Measurements from ENCODE around the gene LTBP3.
"Not testable (repeated sequence)": the region's sequence is repeated elsewhere in the genome, so short reads cannot be mapped to it uniquely, and the experiment has no call there.

Gene LTBP3

DNA sequence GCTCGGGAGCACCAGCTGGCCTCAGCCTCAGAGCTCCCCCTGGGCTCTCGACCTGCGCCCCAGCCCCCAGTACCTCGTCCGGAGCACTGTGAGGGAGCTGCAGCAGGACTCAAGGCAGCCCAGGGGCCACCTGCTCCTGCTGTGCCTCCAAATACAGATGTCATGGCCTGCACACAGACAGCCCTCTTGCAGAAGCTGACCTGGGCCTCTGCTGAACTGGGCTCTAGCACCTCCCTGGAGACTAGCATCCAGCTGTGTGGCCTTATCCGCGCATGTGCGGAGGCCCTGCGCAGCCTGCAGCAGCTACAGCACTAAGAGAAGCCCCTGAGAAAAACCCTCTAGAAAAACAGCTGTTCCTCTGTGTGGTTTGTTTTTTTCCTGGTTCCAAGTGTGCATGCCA is 13.3 kb upstream of the LTBP3 start:
- no peak for DNase-seq

GRCh38 chr11:65569973-65570918 is 12.1 kb upstream of the LTBP3 start, which contains the start of gene ZNRD2:
ZNRD2 (plus strand) TSS chr11:65570477; CDS start chr11:65570492, 15 bp downstream.
- DNase-seq: peak; percentile 97

DNA sequence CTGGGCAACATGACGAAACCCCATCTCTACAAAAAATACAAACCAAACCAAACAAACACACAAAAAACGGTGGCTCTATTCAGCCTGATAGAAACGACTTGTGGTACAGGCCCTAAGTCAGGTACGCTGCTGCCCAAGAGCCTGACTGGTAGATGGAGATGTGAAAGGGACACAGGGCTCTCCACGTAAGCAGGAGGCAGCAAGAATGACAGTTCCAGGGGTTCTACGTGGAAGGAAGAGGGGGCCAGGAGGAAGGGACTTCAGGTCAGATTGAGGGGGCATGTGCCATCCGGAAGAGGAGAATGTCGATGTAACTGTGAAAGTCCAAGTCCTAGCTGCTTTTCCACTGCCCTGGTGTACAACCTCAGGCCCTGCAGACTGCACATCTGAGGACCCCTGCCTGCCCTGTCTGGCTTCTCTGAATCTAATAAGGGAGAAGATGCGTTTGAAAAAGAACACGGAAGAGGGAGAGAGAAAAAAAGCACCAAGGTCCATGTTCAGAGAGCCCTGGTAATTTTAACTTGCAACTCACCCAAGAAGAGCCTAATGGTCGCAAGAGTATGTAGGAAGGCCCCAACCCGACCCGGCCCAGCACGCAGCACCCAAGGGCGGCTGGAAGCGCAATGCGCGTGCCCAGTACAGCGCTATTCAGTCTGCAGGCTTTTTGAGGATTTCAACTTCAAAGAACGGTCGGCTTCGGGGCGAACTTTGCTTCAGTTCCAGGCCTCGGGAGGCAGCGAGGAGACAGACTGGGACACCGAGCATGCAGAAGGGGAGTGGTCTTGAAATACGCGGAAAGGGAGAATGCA is 11.2 kb upstream of the LTBP3 start:
- DNase-seq: no peak

GRCh38 chr11:65565624-65566453 is 7.7 kb upstream of the LTBP3 start:
- no peak for DNase-seq

DNA sequence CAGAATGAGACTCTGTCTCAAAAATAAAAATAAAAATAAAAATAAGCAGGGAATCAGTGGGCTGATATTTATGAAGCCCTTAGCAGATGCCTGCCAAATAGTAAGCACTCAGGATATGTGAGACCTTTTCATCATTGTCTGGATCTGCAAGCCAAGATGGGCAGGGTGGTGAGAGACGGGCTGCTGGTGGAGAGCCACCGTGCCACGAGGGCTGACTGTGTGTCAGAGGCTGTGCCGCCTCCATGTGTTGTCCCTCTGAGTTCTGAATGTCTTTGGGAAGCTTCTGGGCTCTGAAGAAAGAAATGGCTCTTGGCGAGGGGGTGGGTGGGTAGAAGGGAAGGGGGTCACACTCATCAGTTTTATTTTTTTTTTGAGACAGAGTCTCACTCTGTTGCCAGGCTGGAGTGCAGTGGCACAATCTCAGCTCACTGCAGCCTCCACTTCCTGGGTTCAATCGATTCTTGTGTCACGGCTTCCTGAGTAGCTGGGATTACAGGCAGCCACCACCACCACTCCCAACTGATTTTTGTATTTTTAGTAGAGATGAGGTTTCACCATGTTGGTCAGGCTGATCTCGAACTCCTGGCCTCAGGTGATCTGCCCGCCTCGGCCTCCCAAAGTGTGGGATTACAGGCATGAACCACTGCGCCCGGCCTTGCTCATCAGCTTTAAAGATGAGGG is 6.9 kb upstream of the LTBP3 start:
- not testable (repeated sequence) for DNase-seq

GRCh38 chr11:65563601-65564000 is 5.4 kb upstream of the LTBP3 start:
- no peak for DNase-seq

- DNase-seq: no peak
These were observed 4.6 kb upstream of the LTBP3 start for GRCh38 chr11:65562788-65563187.

DNA sequence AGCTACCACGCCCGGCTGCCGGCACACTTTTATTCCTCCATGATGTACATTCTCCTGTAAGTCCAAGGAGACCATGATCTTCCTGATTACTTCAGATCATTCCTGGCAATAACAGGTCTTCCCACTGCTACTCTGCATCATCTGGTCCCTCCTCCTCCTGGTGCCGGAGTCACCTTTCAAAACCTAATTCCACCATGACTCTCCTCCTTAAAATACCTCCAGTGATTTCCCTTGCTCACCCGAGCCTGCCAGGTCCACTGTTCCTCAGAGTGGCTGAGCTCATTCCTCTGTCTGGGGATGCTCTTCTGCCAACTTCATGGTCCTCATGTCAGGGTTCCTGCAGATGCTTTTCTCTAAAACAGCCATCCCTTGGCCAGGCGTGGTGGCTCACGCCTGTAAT is 3.9 kb upstream of the LTBP3 start:
- no peak for DNase-seq

DNA sequence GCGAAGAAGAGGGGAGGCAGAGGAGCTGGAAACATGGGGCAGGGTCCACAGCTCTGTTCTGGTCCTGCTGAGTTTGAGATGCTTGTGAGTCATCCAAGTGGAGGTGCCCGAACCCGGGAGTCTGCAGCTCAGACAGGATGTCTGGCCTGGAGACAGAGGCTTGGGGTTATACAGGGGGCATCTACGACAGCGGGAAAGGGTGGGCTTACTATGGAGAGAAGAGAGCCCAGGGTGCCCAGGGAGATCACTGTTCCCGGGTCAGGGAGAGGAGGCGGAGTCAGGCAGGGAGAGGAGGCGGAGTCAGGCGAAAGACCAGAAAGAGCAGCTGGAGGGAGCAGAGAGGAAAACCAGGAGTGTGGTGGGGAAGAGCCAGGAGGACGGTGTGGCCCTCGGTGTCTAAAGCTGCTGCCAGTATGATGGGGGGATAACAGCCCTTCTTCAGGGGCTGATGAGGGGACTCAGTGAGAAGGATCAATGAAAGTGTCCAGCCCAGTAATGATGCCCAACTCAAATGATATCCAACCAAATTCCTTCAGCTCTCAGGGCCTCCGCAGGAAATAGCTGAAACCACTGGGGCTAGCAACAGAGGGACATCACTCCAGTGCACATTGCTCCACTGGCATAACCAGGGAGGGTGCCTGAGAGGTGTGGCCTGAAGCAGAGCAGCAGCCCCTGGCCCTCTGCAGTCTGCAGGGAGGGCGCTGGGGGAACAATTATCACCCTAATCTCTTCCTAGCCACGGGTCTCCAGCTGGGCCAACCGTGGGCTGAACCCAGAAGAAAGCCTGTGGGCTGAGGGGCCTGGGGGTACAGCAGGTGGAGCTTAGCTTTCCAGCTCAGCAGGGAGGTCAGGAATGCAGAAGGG is 2.6 kb upstream of the LTBP3 start:
- no peak for DNase-seq

DNA sequence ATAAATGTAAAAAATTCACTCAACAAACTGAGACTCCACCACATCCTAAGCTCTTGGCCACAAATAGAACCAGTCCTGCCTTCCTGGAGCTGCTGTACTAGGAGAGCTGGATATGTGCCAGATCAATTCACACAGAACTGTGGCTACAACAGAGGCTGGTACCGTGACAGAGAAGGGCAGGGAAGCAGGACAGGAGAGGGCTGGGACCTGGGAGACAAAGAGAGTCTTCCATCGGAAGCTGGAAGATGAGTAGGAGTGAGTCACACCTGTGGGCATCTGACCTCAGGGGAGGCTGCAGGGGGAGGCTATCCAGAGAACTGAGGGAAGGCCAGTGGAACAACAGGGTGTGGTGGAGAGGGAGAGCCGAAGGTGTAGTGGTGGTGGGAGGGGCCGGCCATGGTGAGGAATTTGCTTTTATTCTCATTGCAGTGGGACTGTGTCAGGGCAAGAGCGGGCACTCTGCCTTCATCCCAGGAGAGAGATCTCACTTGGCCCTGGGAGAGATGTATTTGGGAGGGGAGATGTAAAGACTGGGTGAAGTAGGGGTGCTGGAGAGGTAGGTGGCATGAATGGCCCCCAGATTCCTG is 1.9 kb upstream of the LTBP3 start:
- DNase-seq: no peak

DNA sequence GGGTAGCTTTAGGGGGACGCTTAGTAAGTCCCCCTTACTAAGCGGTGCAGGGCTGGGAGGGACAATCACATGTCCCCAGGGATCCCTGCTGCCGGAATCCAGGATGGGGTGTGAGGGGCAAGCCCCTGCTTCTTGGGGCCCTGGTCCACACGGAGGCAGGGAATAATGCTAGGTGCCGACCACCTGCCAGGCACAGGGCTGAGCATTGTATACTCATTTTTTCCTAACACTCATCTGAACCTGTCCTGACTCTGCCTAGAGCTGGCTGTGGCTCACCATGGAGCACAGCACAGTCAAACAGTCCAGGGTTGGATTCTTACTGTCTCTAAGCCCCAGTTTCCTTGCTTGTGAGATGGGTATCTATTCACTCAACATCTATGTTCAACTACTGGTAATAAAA is 1.4 kb upstream of the LTBP3 start:
- no peak for DNase-seq

- no peak for DNase-seq
These were observed 861 bp upstream of the LTBP3 start for GRCh38 chr11:65558930-65559509.

DNA sequence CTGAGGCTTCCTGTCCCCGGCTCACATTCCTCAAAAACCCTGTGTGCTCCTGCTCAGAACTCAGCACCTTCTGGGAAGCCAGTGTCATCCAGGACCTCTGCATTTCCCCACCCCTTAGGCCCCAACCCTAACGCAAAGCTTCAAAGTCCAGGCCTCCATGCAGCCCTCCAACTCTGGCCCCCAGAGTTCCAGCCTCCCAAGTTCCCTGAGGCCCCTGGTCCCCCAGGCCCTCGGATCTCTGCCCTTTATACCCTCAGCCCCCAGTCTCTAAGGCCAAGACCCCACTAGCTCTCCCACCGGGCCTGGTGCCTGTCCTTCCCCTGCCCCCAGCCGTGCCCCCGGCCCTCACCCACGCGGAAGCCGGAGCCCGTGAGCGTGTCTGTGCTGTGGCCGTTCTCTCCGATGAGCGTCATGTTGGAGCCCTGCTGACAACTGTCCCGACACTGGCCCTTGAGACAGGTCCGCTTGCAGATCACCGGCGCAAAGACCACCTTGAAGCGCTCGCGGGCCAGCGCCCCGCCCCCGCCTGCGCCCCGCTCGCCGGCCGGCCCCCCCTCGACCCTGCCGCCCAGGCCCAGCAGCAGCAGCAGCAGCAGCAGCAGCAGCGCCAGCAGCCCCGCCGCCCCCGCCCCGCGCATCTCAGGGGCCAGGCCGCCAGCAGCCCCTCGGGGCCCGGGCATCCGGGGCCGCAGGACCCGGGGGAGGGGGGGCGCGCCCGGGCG is 718 bp downstream of the LTBP3 start:
- DNase-seq: no peak

- no peak for DNase-seq
These were observed 1.5 kb downstream of the LTBP3 start for GRCh38 chr11:65556470-65557279.

GRCh38 chr11:65555693-65556231 is 2.4 kb downstream of the LTBP3 start:
- DNase-seq: no peak

DNA sequence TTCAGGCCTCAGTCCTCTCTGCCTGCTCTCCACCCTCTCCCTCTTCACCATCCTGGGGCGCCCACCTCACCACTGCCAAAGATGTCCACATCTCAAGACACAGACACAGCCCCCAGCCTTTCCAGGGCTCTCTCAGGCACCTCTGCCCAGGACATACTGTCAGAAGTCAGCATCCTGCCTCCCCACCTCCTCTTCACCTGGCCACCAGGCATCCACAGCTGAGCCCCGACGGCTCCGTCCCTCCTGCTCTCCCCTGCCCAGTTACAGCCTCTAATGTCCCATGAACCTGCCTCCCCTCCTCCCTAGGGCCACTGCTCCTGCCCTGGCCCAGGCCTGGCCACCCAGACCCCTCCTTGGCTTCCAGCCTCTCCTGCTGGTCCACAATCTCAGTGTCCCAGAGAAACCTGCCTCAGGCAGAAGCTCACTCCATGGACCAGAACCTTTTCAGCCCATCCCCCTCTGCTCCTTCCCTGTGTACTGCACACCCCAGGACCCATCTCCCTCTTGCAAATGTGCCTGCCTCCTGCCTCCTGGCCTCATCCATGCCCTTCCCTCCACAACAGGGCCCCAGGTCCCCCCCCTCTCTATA is 3.2 kb downstream of the LTBP3 start:
- no peak for DNase-seq

- DNase-seq: no peak
These were observed 3.9 kb downstream of the LTBP3 start for GRCh38 chr11:65554057-65554818.
